ENCODE results near the gene ZNF326. TPM values are rescaled to one million over a fixed set of nuclear protein-coding genes. Genes with fewer than 3 reads are reported as not detected.

The ZNF326 gene
- total RNA-seq, 2 experiments from 2014 or later, result 56.2 to 58.7 TPM

DNA sequence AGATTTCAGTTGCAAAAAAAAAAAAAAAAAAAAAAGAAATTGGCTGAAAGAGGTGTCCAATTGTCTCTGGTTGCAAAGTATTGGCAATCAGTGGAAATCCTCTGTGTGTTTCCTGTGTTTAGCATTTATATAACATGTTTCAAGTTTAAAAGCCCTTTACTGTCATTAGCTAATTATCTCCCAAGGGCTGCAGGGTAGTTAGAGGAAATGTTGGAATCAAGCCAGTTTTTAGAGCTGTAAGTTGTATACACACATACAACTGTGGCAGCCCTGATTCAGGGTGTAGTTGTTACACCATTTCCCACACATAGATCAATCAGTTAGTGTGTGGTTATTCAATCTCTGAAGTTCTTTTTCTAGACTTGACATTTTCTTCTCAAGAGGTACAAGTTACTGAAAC lies 8.9 kb upstream of the ZNF326 start:
- ChIA-PET CTCF (interaction anchor here (0.6 to 3.5 kb wide), 4 partner anchors 42 to 206 kb away, joined by 3 to 24 read pairs (median 4); no protein-coding TSS in a partner anchor), POLR2A (interaction anchor here (0.7 to 1.1 kb wide), 2 partner anchors 143 to 1013 kb away, joined by 3 to 6 read pairs; no protein-coding TSS in a partner anchor)
- Mint-ChIP-seq H3K36me3 (ENCODE audit: low read depth) (no peaks in the 10 kb centered on the region), H3K27me3 (no peaks in the 10 kb centered on the region), H3K4me1 (ENCODE audit: low read depth) (no peaks in the 10 kb centered on the region), H3K27ac (no peak overlapping the region), H3K9me3 (no peaks in the 10 kb centered on the region), H3K4me3 (no peak overlapping the region)
- intact Hi-C loops (cut with DNase I, micrococcal nuclease), result loop anchor here (2.0 to 5.0 kb wide), 4 partner anchors 164 to 504 kb away; partner anchors contain the start of gene LRRC8D (in 1 of the 2)
- ATAC-seq (ENCODE audit: poor library complexity) (no peak), DNase-seq (no peak)
- H3K4me3 ChIP-seq (ENCODE audit: low read length), result no peak overlapping the region
- no peaks in the 10 kb centered on the region for H3K27me3 ChIP-seq (ENCODE audit: control insufficient read depth in 1 of 2, insufficient read depth in 2 of 2, low read length in 2 of 2)
- no peaks in the 10 kb centered on the region for H3K9me3 ChIP-seq (ENCODE audit: control insufficient read depth in 1 of 2, insufficient read depth in 1 of 2, low read length in 2 of 2)
- H3K27ac ChIP-seq (ENCODE audit: low read depth in 1 of 2, low read length in 2 of 2), result no peak overlapping the region
- no peaks in the 10 kb centered on the region for H3K4me1 ChIP-seq (ENCODE audit: insufficient read depth, low read length)
- TF ChIP-seq, protein P1, sequence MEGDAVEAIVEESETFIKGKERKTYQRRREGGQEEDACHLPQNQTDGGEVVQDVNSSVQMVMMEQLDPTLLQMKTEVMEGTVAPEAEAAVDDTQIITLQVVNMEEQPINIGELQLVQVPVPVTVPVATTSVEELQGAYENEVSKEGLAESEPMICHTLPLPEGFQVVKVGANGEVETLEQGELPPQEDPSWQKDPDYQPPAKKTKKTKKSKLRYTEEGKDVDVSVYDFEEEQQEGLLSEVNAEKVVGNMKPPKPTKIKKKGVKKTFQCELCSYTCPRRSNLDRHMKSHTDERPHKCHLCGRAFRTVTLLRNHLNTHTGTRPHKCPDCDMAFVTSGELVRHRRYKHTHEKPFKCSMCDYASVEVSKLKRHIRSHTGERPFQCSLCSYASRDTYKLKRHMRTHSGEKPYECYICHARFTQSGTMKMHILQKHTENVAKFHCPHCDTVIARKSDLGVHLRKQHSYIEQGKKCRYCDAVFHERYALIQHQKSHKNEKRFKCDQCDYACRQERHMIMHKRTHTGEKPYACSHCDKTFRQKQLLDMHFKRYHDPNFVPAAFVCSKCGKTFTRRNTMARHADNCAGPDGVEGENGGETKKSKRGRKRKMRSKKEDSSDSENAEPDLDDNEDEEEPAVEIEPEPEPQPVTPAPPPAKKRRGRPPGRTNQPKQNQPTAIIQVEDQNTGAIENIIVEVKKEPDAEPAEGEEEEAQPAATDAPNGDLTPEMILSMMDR (IDR thresholded peaks at IDR 0.05), result no peak
- no peaks in the 10 kb centered on the region for H3K36me3 ChIP-seq (ENCODE audit: insufficient read depth, low read length)

DNA sequence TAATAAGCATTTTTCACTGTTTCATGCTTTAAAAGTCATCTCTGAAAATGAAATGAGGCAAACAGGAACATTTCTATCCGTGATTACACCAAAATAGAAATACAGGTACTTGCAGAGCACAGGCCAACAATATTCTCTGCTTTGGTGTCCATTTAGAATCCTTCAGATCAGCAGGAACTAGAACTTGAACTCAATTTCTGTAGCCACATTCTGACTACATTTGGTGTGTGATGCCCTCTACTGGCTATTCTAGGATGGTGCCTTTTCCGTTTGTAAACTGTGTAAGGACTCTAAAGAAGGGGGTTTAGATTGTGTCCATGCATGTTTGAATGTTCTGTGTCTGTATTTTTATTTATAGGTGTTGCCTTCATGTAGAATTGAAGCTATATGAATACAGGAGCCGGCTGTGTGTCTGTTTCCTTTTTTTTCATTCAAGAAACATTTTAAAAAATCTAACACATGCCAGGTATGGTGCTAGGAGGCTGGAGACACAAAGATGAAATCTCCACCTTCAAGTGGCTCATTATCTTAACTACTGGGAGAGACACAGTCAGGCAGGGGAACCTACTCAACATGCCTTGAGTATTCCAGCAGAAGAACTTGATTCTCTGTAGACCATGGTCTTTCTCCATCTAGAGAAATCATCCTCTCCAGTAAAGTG lies 7.6 kb upstream of the ZNF326 start:
- Histone ChIP-seq H3K36me3 (ENCODE audit: insufficient read depth, low read length) (no peaks in the 10 kb centered on the region), H3K27ac (ENCODE audit: low read depth in 1 of 2, low read length in 2 of 2) (no peak overlapping the region), H3K4me1 (ENCODE audit: insufficient read depth, low read length) (no peaks in the 10 kb centered on the region), H3K4me3 (ENCODE audit: low read length) (no peak overlapping the region), H3K27me3 (ENCODE audit: control insufficient read depth in 1 of 2, insufficient read depth in 2 of 2, low read length in 2 of 2) (no peaks in the 10 kb centered on the region), H3K9me3 (ENCODE audit: control insufficient read depth in 1 of 2, insufficient read depth in 1 of 2, low read length in 2 of 2) (no peaks in the 10 kb centered on the region)
- ChIA-PET CTCF (interaction anchor here (0.9 to 3.5 kb wide), 5 partner anchors 9 to 185 kb away, joined by 3 to 24 read pairs (median 3); no protein-coding TSS in a partner anchor), POLR2A (interaction anchor here (0.7 kb wide), 2 partner anchors 8 to 500 kb away, joined by 3 to 4 read pairs; partner anchors contain the start of gene ZNF326)
- intact Hi-C loops (cut with DNase I, micrococcal nuclease), result loop anchor here (1.0 to 5.0 kb wide), 7 partner anchors 144 to 505 kb away; partner anchors contain the start of gene LRRC8D (in 1 of the 2)
- no peaks in the 10 kb centered on the region for H3K9me3 Mint-ChIP-seq
- H3K4me3 Mint-ChIP-seq, result no peak overlapping the region
- peak; percentile 93 for ATAC-seq (ENCODE audit: poor library complexity)
- DNase-seq, result peak in 12 of 14 experiments; percentile 19 to 83 (median 45)
- no peak overlapping the region for H3K27ac Mint-ChIP-seq
- H3K4me1 Mint-ChIP-seq (ENCODE audit: low read depth), result no peaks in the 10 kb centered on the region
- no peaks in the 10 kb centered on the region for H3K36me3 Mint-ChIP-seq (ENCODE audit: low read depth)
- H3K27me3 Mint-ChIP-seq, result no peaks in the 10 kb centered on the region
- TF ChIP-seq, protein P1 (IDR thresholded peaks at IDR 0.05), result peak; percentile 89

DNA sequence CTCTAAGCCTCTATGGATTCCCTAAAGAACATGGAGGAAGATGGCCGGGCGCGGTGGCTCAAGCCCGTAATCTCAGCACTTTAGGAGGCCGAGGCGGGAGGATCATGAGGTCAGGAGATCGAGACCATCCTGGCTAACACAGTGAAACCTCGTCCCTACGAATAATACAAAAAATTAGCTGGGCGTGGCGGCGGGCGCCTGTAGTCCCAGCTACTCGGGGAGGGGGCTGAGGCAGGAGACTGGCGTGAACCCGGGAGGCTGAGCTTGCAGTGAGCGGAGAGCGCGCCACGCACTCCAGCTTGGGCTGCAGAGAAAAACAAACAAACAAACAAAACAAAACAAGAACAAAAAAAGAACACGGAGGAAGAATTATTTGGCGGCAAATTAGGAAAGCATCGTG lies 5.8 kb upstream of the ZNF326 start:
- Histone ChIP-seq H3K27me3 (ENCODE audit: control insufficient read depth in 1 of 2, insufficient read depth in 2 of 2, low read length in 2 of 2) (no peaks in the 10 kb centered on the region), H3K27ac (ENCODE audit: low read depth in 1 of 2, low read length in 2 of 2) (no peak overlapping the region), H3K36me3 (ENCODE audit: insufficient read depth, low read length) (no peaks in the 10 kb centered on the region), H3K4me3 (ENCODE audit: low read length) (no peak overlapping the region), H3K9me3 (ENCODE audit: control insufficient read depth in 1 of 2, insufficient read depth in 1 of 2, low read length in 2 of 2) (no peaks in the 10 kb centered on the region), H3K4me1 (ENCODE audit: insufficient read depth, low read length) (peaks cover 2% of the 10 kb centered on the region)
- Mint-ChIP-seq H3K36me3 (ENCODE audit: low read depth) (no peaks in the 10 kb centered on the region), H3K4me1 (ENCODE audit: low read depth) (no peaks in the 10 kb centered on the region), H3K27me3 (no peaks in the 10 kb centered on the region), H3K27ac (no peak overlapping the region), H3K9me3 (no peaks in the 10 kb centered on the region), H3K4me3 (no peak overlapping the region)
- DNase-seq (no peak), ATAC-seq (ENCODE audit: poor library complexity) (no peak)
- intact Hi-C loops (cut with DNase I, micrococcal nuclease), result loop anchor here (5.0 kb wide), 2 partner anchors 167 to 507 kb away; partner anchors contain the start of gene LRRC8D (in 1 of the 2)
- ChIA-PET POLR2A (interaction anchor here (0.5 to 1.1 kb wide), 3 partner anchors 209 to 1098 kb away, joined by 3 to 5 read pairs (median 3); partner anchors contain the start of gene GTF2B), CTCF (interaction anchor here (0.6 to 3.5 kb wide), 4 partner anchors 146 to 1137 kb away, joined by 3 to 24 read pairs (median 6); no protein-coding TSS in a partner anchor)
- TF ChIP-seq, protein P1 (IDR thresholded peaks at IDR 0.05), result no peak
